Type B pancreatic cell (in vitro differentiated cells): Measurements from ENCODE around the gene OLA1. TPM values are rescaled to one million over a fixed set of nuclear protein-coding genes. Genes with fewer than 3 reads are reported as not detected.

Experiments
- DNase-seq: peaks from one replicate; pipeline ENCODE4 v3.0.0; 2021; ENCODE audit warnings: mixed read lengths; ENCODE audit not compliant: unreplicated experiment; ENCODE audit errors: extremely low spot score
- H3K27ac Mint-ChIP-seq: 2 replicates; pipeline ENCODE4 v1.8.0; 2021; ENCODE audit warnings: mild to moderate bottlenecking, mixed read lengths
- H3K27me3 Mint-ChIP-seq: 2 replicates; pipeline ENCODE4 v1.8.0; 2021; ENCODE audit warnings: mixed read lengths
- H3K36me3 Mint-ChIP-seq: 2 replicates; pipeline ENCODE4 v1.8.0; 2021; ENCODE audit warnings: mixed read lengths
- H3K4me1 Mint-ChIP-seq: one replicate; pipeline ENCODE4 v1.8.0; 2021; ENCODE audit warnings: mixed read lengths; ENCODE audit not compliant: unreplicated experiment
- H3K4me3 Mint-ChIP-seq: 2 replicates; pipeline ENCODE4 v1.8.0; 2021; ENCODE audit warnings: mild to moderate bottlenecking, mixed read lengths
- H3K9me3 Mint-ChIP-seq: 2 replicates; pipeline ENCODE4 v1.8.0; 2021; ENCODE audit warnings: mixed read lengths
- total RNA-seq: library from RNA; stranded (reverse); gene quantifications from 2 replicates; pipeline ENCODE4 v1.2.1, GENCODE V29; 2021; ENCODE audit warnings: low replicate concordance
- TF ChIP-seq, protein P1 (sequence below): fragments of 200-600 bp; sonication (generic); conservative IDR thresholded peaks from 2 replicates; pipeline ENCODE4 v1.5.0; 2021; ENCODE audit warnings: antibody characterized with exemption, mild to moderate bottlenecking

Gene OLA1
- total RNA-seq, 1 donor from 2014 or later, result 94.4 TPM

DNA sequence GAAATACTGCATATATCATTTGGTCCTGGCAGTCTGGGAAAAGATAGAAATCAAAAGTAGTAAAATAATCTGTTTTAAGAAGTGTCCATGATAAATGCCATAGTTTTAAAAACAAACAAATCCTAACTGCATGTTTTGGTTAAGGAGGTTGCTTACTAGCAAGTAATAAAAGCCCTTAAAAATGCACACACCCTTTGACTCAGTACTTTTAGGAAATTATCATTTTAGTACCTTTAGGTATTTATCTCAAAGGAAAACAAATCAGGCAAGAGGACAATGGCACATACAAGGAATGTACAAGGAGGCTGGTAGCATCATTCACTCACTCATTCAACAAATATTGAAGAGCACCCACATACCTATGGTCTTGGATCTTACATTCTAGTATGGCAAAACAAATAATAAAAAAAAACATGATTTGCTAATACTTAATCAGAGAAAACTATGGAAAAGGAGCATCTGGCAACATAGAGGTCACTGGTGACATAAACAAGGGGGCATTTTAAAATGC, 67.6 kb downstream of the OLA1 start:
- no peak overlapping the region for H3K27ac Mint-ChIP-seq
- H3K9me3 Mint-ChIP-seq, result no peaks in the 10 kb centered on the region
- no peak overlapping the region for H3K4me3 Mint-ChIP-seq
- H3K36me3 Mint-ChIP-seq, result no peaks in the 10 kb centered on the region
- peaks cover 10% of the 10 kb centered on the region for H3K4me1 Mint-ChIP-seq
- H3K27me3 Mint-ChIP-seq, result no peaks in the 10 kb centered on the region
- no peak for DNase-seq
- TF ChIP-seq, protein P1, sequence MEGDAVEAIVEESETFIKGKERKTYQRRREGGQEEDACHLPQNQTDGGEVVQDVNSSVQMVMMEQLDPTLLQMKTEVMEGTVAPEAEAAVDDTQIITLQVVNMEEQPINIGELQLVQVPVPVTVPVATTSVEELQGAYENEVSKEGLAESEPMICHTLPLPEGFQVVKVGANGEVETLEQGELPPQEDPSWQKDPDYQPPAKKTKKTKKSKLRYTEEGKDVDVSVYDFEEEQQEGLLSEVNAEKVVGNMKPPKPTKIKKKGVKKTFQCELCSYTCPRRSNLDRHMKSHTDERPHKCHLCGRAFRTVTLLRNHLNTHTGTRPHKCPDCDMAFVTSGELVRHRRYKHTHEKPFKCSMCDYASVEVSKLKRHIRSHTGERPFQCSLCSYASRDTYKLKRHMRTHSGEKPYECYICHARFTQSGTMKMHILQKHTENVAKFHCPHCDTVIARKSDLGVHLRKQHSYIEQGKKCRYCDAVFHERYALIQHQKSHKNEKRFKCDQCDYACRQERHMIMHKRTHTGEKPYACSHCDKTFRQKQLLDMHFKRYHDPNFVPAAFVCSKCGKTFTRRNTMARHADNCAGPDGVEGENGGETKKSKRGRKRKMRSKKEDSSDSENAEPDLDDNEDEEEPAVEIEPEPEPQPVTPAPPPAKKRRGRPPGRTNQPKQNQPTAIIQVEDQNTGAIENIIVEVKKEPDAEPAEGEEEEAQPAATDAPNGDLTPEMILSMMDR, result no peak

DNA sequence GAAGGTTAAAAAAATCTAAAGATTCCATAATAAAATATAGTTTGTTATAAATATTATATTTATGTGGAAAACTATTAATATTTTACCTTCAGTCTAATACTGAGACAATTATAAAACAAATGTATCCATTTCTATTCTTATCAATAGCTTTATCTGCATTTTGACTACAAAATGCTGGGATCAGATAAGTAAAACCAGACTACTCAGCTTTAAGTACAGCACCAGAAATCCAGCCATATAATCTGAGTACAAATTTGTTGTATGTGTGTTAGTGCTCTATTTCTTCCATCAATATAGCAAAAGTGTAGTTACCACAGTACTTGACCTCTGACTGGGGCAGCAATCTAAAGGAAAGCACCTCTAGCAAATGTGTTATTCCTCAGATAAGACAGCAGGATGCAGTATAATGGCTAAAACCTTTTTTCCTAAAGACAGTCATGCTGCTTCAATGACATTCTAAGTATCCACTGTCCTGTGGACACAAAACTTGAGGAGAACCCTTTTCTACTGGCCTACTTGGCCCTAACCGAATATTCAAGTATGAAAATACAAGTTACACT, 68.1 kb downstream of the OLA1 start:
- no peaks in the 10 kb centered on the region for H3K27me3 Mint-ChIP-seq
- no peaks in the 10 kb centered on the region for H3K9me3 Mint-ChIP-seq
- H3K4me1 Mint-ChIP-seq, result peaks cover 10% of the 10 kb centered on the region
- no peak overlapping the region for H3K27ac Mint-ChIP-seq
- no peak overlapping the region for H3K4me3 Mint-ChIP-seq
- H3K36me3 Mint-ChIP-seq, result no peaks in the 10 kb centered on the region
- TF ChIP-seq, protein P1, result peak; percentile 31
- no peak for DNase-seq

DNA sequence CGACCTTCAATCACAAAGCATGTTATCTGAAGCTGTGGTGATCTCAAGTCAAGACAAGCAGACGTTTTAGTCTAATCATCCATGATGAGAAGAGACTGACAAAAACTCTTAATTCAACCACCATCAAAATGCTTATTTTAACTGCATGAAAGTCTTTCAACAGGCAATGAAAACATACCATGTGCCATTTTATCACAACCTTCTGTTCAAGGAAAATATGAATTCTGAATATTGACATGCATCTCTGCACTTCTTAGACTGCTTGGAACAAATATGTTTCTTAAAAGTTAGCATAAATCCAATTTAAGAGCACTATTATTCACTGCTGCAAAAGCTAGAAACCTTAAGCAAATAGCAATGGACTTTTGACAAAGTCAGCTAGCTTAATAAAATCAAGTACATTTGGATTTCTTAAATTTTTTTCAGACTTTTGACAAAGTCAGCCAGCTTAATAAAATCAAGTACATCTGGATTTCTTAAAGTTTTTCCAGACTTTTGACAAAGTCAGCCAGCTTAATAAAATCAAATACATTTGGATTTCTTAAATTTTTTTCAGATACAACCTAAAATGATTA, 70.9 kb downstream of the OLA1 start:
- Mint-ChIP-seq H3K4me3 (no peak overlapping the region), H3K27me3 (no peaks in the 10 kb centered on the region), H3K4me1 (peaks cover 10% of the 10 kb centered on the region), H3K36me3 (peaks cover 20% of the 10 kb centered on the region), H3K9me3 (peaks cover 10% of the 10 kb centered on the region), H3K27ac (no peak overlapping the region)
- TF ChIP-seq, protein P1, result no peak
- no peak for DNase-seq

DNA sequence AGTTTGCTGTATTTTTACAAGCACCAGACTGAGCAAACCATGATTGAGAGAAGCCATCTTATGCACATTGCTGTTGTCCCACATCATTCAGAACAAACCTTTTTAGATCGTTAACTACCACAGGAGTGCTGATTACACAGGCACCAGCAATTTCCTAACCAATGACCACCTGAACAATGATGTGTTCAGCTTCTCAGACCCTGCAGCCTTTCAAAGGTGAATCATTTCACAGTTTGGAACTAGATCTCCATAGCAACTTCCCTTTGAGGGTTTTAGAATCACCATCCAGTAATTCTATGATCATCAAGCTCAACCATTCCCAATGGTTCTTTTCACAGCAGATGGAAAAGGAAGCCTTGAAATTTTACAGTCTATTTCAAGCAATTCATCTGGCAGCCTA, 71.4 kb downstream of the OLA1 start:
- peaks cover 11% of the 10 kb centered on the region for H3K9me3 Mint-ChIP-seq
- H3K27ac Mint-ChIP-seq, result no peak overlapping the region
- TF ChIP-seq, protein P1, result no peak
- H3K27me3 Mint-ChIP-seq, result no peaks in the 10 kb centered on the region
- no peak overlapping the region for H3K4me3 Mint-ChIP-seq
- H3K36me3 Mint-ChIP-seq, result peaks cover 25% of the 10 kb centered on the region
- DNase-seq, result no peak
- peaks cover 10% of the 10 kb centered on the region for H3K4me1 Mint-ChIP-seq

DNA sequence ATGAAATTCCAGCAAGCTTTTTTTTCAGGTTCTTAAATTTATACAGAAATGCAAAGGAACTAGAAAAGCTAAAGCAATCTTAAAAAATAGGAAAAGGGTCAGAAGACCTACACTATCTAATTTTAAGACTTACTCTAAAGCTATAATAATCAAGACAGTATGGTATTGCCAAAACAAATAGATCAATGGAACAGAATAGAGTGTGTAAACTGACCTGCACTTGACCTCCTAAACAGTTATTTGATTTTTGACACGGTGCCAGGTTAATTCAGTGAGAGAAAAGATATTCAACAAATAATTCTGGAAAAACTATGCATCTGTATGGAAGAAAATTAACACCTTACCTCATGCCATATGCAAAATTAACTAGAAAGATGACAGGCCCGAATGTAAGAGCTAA, 73.6 kb downstream of the OLA1 start:
- H3K9me3 Mint-ChIP-seq, result peaks cover 11% of the 10 kb centered on the region
- H3K4me3 Mint-ChIP-seq, result no peak overlapping the region
- no peak overlapping the region for H3K27ac Mint-ChIP-seq
- peaks cover 27% of the 10 kb centered on the region for H3K36me3 Mint-ChIP-seq
- DNase-seq, result no peak
- peaks cover 4% of the 10 kb centered on the region for H3K4me1 Mint-ChIP-seq
- TF ChIP-seq, protein P1, result no peak
- no peaks in the 10 kb centered on the region for H3K27me3 Mint-ChIP-seq
